ENCODE data around the gene CLEC17A. TPM values are rescaled to one million over a fixed set of nuclear protein-coding genes. Genes with fewer than 3 reads are reported as not detected.
"Not testable (repeated sequence)": the region's sequence is repeated elsewhere in the genome, so short reads cannot be mapped to it uniquely, and the experiment has no call there.

CLEC17A gene
- polyA plus RNA-seq, 1 donor from 2014 or later, result not detected

- Histone ChIP-seq H3K9ac (ENCODE audit: low read length) (no peak overlapping the region), H3K4me2 (ENCODE audit: low read length) (no peak overlapping the region), H3K4me3 (ENCODE audit: low read length) (no peak overlapping the region), H3F3A (ENCODE audit: insufficient read depth, low read length, poor library complexity, severe bottlenecking) (no peaks in the 10 kb centered on the region), H3K36me3 (ENCODE audit: insufficient read depth, low read length) (no peaks in the 10 kb centered on the region), H3K9me2 (ENCODE audit: insufficient read depth, low read length) (no peaks in the 10 kb centered on the region), H3K27ac (ENCODE audit: low read length) (no peak overlapping the region), H3K27me3 (ENCODE audit: insufficient read depth, low read depth, low read length) (no peaks in the 10 kb centered on the region), H4K20me1 (ENCODE audit: insufficient read depth) (no peaks in the 10 kb centered on the region), H2AFZ (ENCODE audit: low read depth, low read length) (no peak overlapping the region), H3K79me2 (replicated peaks; ENCODE audit: insufficient read depth, low read length) (peaks cover 3% of the 10 kb centered on the region), H3K9me3 (ENCODE audit: low read length) (no peaks in the 10 kb centered on the region)
- TF ChIP-seq EZH2 (IDR thresholded peaks at IDR 0.05; ENCODE audit: borderline replicate concordance, insufficient read depth, low read length, poor library complexity, severe bottlenecking), result no peak
- no peak for TF ChIP-seq TAF1 (IDR thresholded peaks at IDR 0.05; ENCODE audit: low read depth)
- TF ChIP-seq RAD21 (conservative IDR thresholded peaks at IDR 0.05), result no peak
- TF ChIP-seq SMC3 (conservative IDR thresholded peaks at IDR 0.05; ENCODE audit: poor library complexity), result no peak
- TF ChIP-seq MXI1 (conservative IDR thresholded peaks at IDR 0.05; ENCODE audit: poor library complexity, severe bottlenecking), result no peak
- TF ChIP-seq POLR2AphosphoS5 (IDR thresholded peaks at IDR 0.05), result no peak
- TF ChIP-seq, protein P1, sequence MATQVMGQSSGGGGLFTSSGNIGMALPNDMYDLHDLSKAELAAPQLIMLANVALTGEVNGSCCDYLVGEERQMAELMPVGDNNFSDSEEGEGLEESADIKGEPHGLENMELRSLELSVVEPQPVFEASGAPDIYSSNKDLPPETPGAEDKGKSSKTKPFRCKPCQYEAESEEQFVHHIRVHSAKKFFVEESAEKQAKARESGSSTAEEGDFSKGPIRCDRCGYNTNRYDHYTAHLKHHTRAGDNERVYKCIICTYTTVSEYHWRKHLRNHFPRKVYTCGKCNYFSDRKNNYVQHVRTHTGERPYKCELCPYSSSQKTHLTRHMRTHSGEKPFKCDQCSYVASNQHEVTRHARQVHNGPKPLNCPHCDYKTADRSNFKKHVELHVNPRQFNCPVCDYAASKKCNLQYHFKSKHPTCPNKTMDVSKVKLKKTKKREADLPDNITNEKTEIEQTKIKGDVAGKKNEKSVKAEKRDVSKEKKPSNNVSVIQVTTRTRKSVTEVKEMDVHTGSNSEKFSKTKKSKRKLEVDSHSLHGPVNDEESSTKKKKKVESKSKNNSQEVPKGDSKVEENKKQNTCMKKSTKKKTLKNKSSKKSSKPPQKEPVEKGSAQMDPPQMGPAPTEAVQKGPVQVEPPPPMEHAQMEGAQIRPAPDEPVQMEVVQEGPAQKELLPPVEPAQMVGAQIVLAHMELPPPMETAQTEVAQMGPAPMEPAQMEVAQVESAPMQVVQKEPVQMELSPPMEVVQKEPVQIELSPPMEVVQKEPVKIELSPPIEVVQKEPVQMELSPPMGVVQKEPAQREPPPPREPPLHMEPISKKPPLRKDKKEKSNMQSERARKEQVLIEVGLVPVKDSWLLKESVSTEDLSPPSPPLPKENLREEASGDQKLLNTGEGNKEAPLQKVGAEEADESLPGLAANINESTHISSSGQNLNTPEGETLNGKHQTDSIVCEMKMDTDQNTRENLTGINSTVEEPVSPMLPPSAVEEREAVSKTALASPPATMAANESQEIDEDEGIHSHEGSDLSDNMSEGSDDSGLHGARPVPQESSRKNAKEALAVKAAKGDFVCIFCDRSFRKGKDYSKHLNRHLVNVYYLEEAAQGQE (IDR thresholded peaks at IDR 0.05; ENCODE audit: borderline replicate concordance), result no peak
- no peak for TF ChIP-seq EP300 (conservative IDR thresholded peaks at IDR 0.05; ENCODE audit: poor library complexity, severe bottlenecking)
- TF ChIP-seq, protein P2, sequence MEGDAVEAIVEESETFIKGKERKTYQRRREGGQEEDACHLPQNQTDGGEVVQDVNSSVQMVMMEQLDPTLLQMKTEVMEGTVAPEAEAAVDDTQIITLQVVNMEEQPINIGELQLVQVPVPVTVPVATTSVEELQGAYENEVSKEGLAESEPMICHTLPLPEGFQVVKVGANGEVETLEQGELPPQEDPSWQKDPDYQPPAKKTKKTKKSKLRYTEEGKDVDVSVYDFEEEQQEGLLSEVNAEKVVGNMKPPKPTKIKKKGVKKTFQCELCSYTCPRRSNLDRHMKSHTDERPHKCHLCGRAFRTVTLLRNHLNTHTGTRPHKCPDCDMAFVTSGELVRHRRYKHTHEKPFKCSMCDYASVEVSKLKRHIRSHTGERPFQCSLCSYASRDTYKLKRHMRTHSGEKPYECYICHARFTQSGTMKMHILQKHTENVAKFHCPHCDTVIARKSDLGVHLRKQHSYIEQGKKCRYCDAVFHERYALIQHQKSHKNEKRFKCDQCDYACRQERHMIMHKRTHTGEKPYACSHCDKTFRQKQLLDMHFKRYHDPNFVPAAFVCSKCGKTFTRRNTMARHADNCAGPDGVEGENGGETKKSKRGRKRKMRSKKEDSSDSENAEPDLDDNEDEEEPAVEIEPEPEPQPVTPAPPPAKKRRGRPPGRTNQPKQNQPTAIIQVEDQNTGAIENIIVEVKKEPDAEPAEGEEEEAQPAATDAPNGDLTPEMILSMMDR (IDR thresholded peaks at IDR 0.05; ENCODE audit: poor library complexity, severe bottlenecking), result no peak
Measured at GRCh38 chr19:14536926-14537692, 45.8 kb upstream of the CLEC17A start.

- Histone ChIP-seq H3K27me3 (ENCODE audit: insufficient read depth, low read depth, low read length) (no peaks in the 10 kb centered on the region), H3K79me2 (replicated peaks; ENCODE audit: insufficient read depth, low read length) (peaks cover 2% of the 10 kb centered on the region), H3K9me3 (ENCODE audit: low read length) (no peaks in the 10 kb centered on the region), H3K36me3 (ENCODE audit: insufficient read depth, low read length) (no peaks in the 10 kb centered on the region), H4K20me1 (ENCODE audit: insufficient read depth) (no peaks in the 10 kb centered on the region), H2AFZ (ENCODE audit: low read depth, low read length) (no peak overlapping the region), H3K9ac (ENCODE audit: low read length) (no peak overlapping the region), H3K9me2 (ENCODE audit: insufficient read depth, low read length) (no peaks in the 10 kb centered on the region), H3K27ac (ENCODE audit: low read length) (no peak overlapping the region), H3K4me2 (ENCODE audit: low read length) (no peak overlapping the region), H3K4me3 (ENCODE audit: low read length) (no peak overlapping the region), H3F3A (ENCODE audit: insufficient read depth, low read length, poor library complexity, severe bottlenecking) (no peaks in the 10 kb centered on the region)
- TF ChIP-seq, protein P2 (IDR thresholded peaks at IDR 0.05; ENCODE audit: poor library complexity, severe bottlenecking), result no peak
- TF ChIP-seq SMC3 (conservative IDR thresholded peaks at IDR 0.05; ENCODE audit: poor library complexity), result no peak
- TF ChIP-seq, protein P1 (IDR thresholded peaks at IDR 0.05; ENCODE audit: borderline replicate concordance), result no peak
Measured at GRCh38 chr19:14540741-14541525, 42.0 kb upstream of the CLEC17A start.

GRCh38 chr19:14541979-14542378 lies 40.9 kb upstream of the CLEC17A start:
- H4K20me1 ChIP-seq (ENCODE audit: insufficient read depth); H3K79me2 ChIP-seq (replicated peaks; ENCODE audit: insufficient read depth, low read length): not testable (repeated sequence)

More at GRCh38 chr19:14541979-14542378, 40.9 kb upstream of the CLEC17A start:
- H3K9me3 ChIP-seq (ENCODE audit: low read length); H3F3A ChIP-seq (ENCODE audit: insufficient read depth, low read length, poor library complexity, severe bottlenecking); H3K27ac ChIP-seq (ENCODE audit: low read length); H3K9ac ChIP-seq (ENCODE audit: low read length); H3K36me3 ChIP-seq (ENCODE audit: insufficient read depth, low read length); H3K9me2 ChIP-seq (ENCODE audit: insufficient read depth, low read length); H3K4me3 ChIP-seq (ENCODE audit: low read length); H2AFZ ChIP-seq (ENCODE audit: low read depth, low read length); H3K4me2 ChIP-seq (ENCODE audit: low read length); H3K27me3 ChIP-seq (ENCODE audit: insufficient read depth, low read depth, low read length): not testable (repeated sequence)
